Measurements from ENCODE around the gene SETD5.

The SETD5 gene

GRCh38 chr3:9501226-9501625 is 103.8 kb downstream of the SETD5 start:
- no peaks in the 10 kb centered on the region for H3K9me3 ChIP-seq (ENCODE audit: low read length)
- H3K36me3 ChIP-seq (ENCODE audit: insufficient read depth, low read length) = no peaks in the 10 kb centered on the region
- H3K27me3 ChIP-seq (ENCODE audit: insufficient read depth, low read length) = no peaks in the 10 kb centered on the region
- H3K4me1 ChIP-seq (ENCODE audit: insufficient read depth, low read length) = peaks cover 10% of the 10 kb centered on the region
- H3K4me3 ChIP-seq (ENCODE audit: low read length) = no peak overlapping the region
- H2AFZ ChIP-seq (ENCODE audit: low read depth, low read length) = no peak overlapping the region

GRCh38 chr3:9503283-9503682 is 105.9 kb downstream of the SETD5 start:
- Histone ChIP-seq H3K4me3 (ENCODE audit: low read length) (no peak overlapping the region), H3K36me3 (ENCODE audit: insufficient read depth, low read length) (no peaks in the 10 kb centered on the region), H3K9me3 (ENCODE audit: low read length) (no peaks in the 10 kb centered on the region), H3K27me3 (ENCODE audit: insufficient read depth, low read length) (peaks cover 2% of the 10 kb centered on the region), H2AFZ (ENCODE audit: low read depth, low read length) (no peak overlapping the region), H3K4me1 (ENCODE audit: insufficient read depth, low read length) (peaks cover 10% of the 10 kb centered on the region)

GRCh38 chr3:9507586-9508578 is 110.5 kb downstream of the SETD5 start:
- H3K9me3 ChIP-seq (ENCODE audit: low read length) = no peaks in the 10 kb centered on the region
- no peak overlapping the region for H3K4me3 ChIP-seq (ENCODE audit: low read length)
- no peak overlapping the region for H2AFZ ChIP-seq (ENCODE audit: low read depth, low read length)
- no peaks in the 10 kb centered on the region for H3K4me1 ChIP-seq (ENCODE audit: insufficient read depth, low read length)
- H3K36me3 ChIP-seq (ENCODE audit: insufficient read depth, low read length) = no peaks in the 10 kb centered on the region
- peaks cover 12% of the 10 kb centered on the region for H3K27me3 ChIP-seq (ENCODE audit: insufficient read depth, low read length)

- H3K4me1 ChIP-seq (ENCODE audit: insufficient read depth, low read length) = no peaks in the 10 kb centered on the region
- H3K36me3 ChIP-seq (ENCODE audit: insufficient read depth, low read length) = no peaks in the 10 kb centered on the region
- H3K9me3 ChIP-seq (ENCODE audit: low read length) = no peaks in the 10 kb centered on the region
- no peak overlapping the region for H3K4me3 ChIP-seq (ENCODE audit: low read length)
- no peak overlapping the region for H2AFZ ChIP-seq (ENCODE audit: low read depth, low read length)
- peaks cover 12% of the 10 kb centered on the region for H3K27me3 ChIP-seq (ENCODE audit: insufficient read depth, low read length)
Measured at GRCh38 chr3:9508781-9509180, 111.4 kb downstream of the SETD5 start.

GRCh38 chr3:9512456-9513045 is 115.1 kb downstream of the SETD5 start:
- Histone ChIP-seq H3K27me3 (ENCODE audit: insufficient read depth, low read length) (peaks cover 12% of the 10 kb centered on the region), H2AFZ (ENCODE audit: low read depth, low read length) (no peak overlapping the region), H3K36me3 (ENCODE audit: insufficient read depth, low read length) (no peaks in the 10 kb centered on the region), H3K4me3 (ENCODE audit: low read length) (no peak overlapping the region), H3K9me3 (ENCODE audit: low read length) (no peaks in the 10 kb centered on the region), H3K4me1 (ENCODE audit: insufficient read depth, low read length) (no peaks in the 10 kb centered on the region)

GRCh38 chr3:9514306-9514705 is 116.9 kb downstream of the SETD5 start:
- Histone ChIP-seq H2AFZ (ENCODE audit: low read depth, low read length) (no peak overlapping the region), H3K4me1 (ENCODE audit: insufficient read depth, low read length) (no peaks in the 10 kb centered on the region), H3K27me3 (ENCODE audit: insufficient read depth, low read length) (peaks cover 4% of the 10 kb centered on the region), H3K36me3 (ENCODE audit: insufficient read depth, low read length) (no peaks in the 10 kb centered on the region), H3K9me3 (ENCODE audit: low read length) (no peaks in the 10 kb centered on the region), H3K4me3 (ENCODE audit: low read length) (no peak overlapping the region)

GRCh38 chr3:9514956-9515355 is 117.5 kb downstream of the SETD5 start:
- H3K4me1 ChIP-seq (ENCODE audit: insufficient read depth, low read length) = no peaks in the 10 kb centered on the region
- no peaks in the 10 kb centered on the region for H3K27me3 ChIP-seq (ENCODE audit: insufficient read depth, low read length)
- H3K4me3 ChIP-seq (ENCODE audit: low read length) = no peak overlapping the region
- no peak overlapping the region for H2AFZ ChIP-seq (ENCODE audit: low read depth, low read length)
- H3K36me3 ChIP-seq (ENCODE audit: insufficient read depth, low read length) = no peaks in the 10 kb centered on the region
- H3K9me3 ChIP-seq (ENCODE audit: low read length) = no peaks in the 10 kb centered on the region

GRCh38 chr3:9525078-9525477 is 127.7 kb downstream of the SETD5 start:
- no peaks in the 10 kb centered on the region for H3K27me3 ChIP-seq (ENCODE audit: insufficient read depth, low read length)
- H3K4me3 ChIP-seq (ENCODE audit: low read length) = no peak overlapping the region
- H3K9me3 ChIP-seq (ENCODE audit: low read length) = no peaks in the 10 kb centered on the region
- no peak overlapping the region for H2AFZ ChIP-seq (ENCODE audit: low read depth, low read length)
- no peaks in the 10 kb centered on the region for H3K36me3 ChIP-seq (ENCODE audit: insufficient read depth, low read length)
- no peaks in the 10 kb centered on the region for H3K4me1 ChIP-seq (ENCODE audit: insufficient read depth, low read length)

All from neuron (in vitro differentiated cells).